Ascending aorta (tissue), 2 donors: Measurements from ENCODE around the gene S100A10. TPM values are rescaled to one million over a fixed set of nuclear protein-coding genes. Genes with fewer than 3 reads are reported as not detected.

ENCODE experiments used
- DNase-seq, 2 donors: peaks; one replicate each; pipeline ENCODE4 v3.0.0-alpha.2; 2019; ENCODE audit warnings: low spot score in 2 of 2
- H3K27ac ChIP-seq, 2 donors: fragments of 200-600 bp; sonication (generic); one replicate each; pipeline ENCODE4 v1.5.1; 2016 to 2017; ENCODE audit warnings: mild to moderate bottlenecking in 1 of 2
- H3K27me3 ChIP-seq: fragments of 200-600 bp; sonication (generic); one replicate; pipeline ENCODE4 v1.5.1; 2017
- H3K36me3 ChIP-seq, 2 donors: fragments of 200-600 bp; sonication (generic); one replicate each; pipeline ENCODE4 v1.5.1; 2016
- H3K4me1 ChIP-seq, 2 donors: fragments of 200-600 bp; sonication (generic); one replicate each; pipeline ENCODE4 v1.5.1; 2016 to 2017; ENCODE audit warnings: mild to moderate bottlenecking in 1 of 2
- H3K4me3 ChIP-seq, 2 donors: fragments of 200-600 bp; sonication (generic); one replicate each; pipeline ENCODE4 v1.5.1; 2016 to 2017; ENCODE audit warnings: mild to moderate bottlenecking in 1 of 2
- H3K9me3 ChIP-seq, 2 donors: fragments of 200-600 bp; sonication (generic); one replicate each; pipeline ENCODE4 v1.5.1; 2016
- CTCF ChIP-seq, 3 experiments: fragments of 200-600 bp in 2 of 3; fragments of 450-650 bp in 1 of 3; sonication (generic) in 2 of 3; IDR thresholded peaks; one replicate each; pipeline ENCODE4 v1.5.1; 2016 to 2019; ENCODE audit warnings: antibody characterized with exemption in 3 of 3, mild to moderate bottlenecking in 1 of 3, moderate library complexity in 1 of 3
- intact Hi-C: fragments of 100-400 bp; cut with DNase I; formaldehyde crosslinking; loops from one replicate; pipeline ENCODE4 v1.15.1; 2023
- total RNA-seq: library from RNA; depleted of rRNA; stranded (reverse); fragments of >200 nt; gene quantifications from one replicate; pipeline ENCODE4 v1.1.0, GENCODE V29; 2016

S100A10 gene
- total RNA-seq, 1 donor from 2014 or later: 25.8 TPM

GRCh38 chr1:152009691-152010090 lies 16.0 kb upstream of the S100A10 start:
- no peak for DNase-seq
- no peaks in the 10 kb centered on the region for H3K9me3 ChIP-seq
- no peak overlapping the region for H3K27ac ChIP-seq
- intact Hi-C loops: no loop called here
- H3K4me1 ChIP-seq: no peaks in the 10 kb centered on the region
- no peak overlapping the region for H3K4me3 ChIP-seq
- H3K27me3 ChIP-seq: no peaks in the 10 kb centered on the region
- no peak for TF ChIP-seq CTCF (IDR thresholded peaks at IDR 0.05)
- H3K36me3 ChIP-seq: no peaks in the 10 kb centered on the region

GRCh38 chr1:152007047-152007446 lies 13.4 kb upstream of the S100A10 start:
- H3K27ac ChIP-seq: no peak overlapping the region
- no peak for TF ChIP-seq CTCF (IDR thresholded peaks at IDR 0.05)
- no peak for DNase-seq
- H3K36me3 ChIP-seq: no peaks in the 10 kb centered on the region
- no peaks in the 10 kb centered on the region for H3K27me3 ChIP-seq
- intact Hi-C loops: no loop called here
- no peaks in the 10 kb centered on the region for H3K9me3 ChIP-seq
- no peaks in the 10 kb centered on the region for H3K4me1 ChIP-seq
- no peak overlapping the region for H3K4me3 ChIP-seq

- H3K36me3 ChIP-seq: no peaks in the 10 kb centered on the region
- intact Hi-C loops: no loop called here
- H3K27ac ChIP-seq: no peak overlapping the region
- H3K9me3 ChIP-seq: no peaks in the 10 kb centered on the region
- no peak for TF ChIP-seq CTCF (IDR thresholded peaks at IDR 0.05)
- DNase-seq: no peak
- H3K4me1 ChIP-seq: peaks cover 0 to 2% of the 10 kb centered on the region in 2 donors
- H3K27me3 ChIP-seq: no peaks in the 10 kb centered on the region
- H3K4me3 ChIP-seq: no peak overlapping the region
Observed at GRCh38 chr1:152005360-152005912, 11.8 kb upstream of the S100A10 start.

GRCh38 chr1:152003846-152004442 lies 10.3 kb upstream of the S100A10 start:
- Histone ChIP-seq H3K4me1 (peaks cover 0 to 2% of the 10 kb centered on the region in 2 donors), H3K27ac (no peak overlapping the region), H3K36me3 (no peaks in the 10 kb centered on the region), H3K4me3 (no peak overlapping the region), H3K9me3 (no peaks in the 10 kb centered on the region), H3K27me3 (no peaks in the 10 kb centered on the region)
- peak in 1 of 2 donors; percentile 39 for DNase-seq
- intact Hi-C loops: no loop called here
- TF ChIP-seq CTCF (IDR thresholded peaks at IDR 0.05): no peak

- intact Hi-C loops: no loop called here
- H3K27me3 ChIP-seq: no peaks in the 10 kb centered on the region
- DNase-seq: peak in 1 of 2 donors; percentile 25
- no peak overlapping the region for H3K4me3 ChIP-seq
- H3K36me3 ChIP-seq: no peaks in the 10 kb centered on the region
- peaks cover 0 to 2% of the 10 kb centered on the region in 2 donors for H3K4me1 ChIP-seq
- TF ChIP-seq CTCF (IDR thresholded peaks at IDR 0.05): no peak
- no peaks in the 10 kb centered on the region for H3K9me3 ChIP-seq
- no peak overlapping the region for H3K27ac ChIP-seq
Observed at GRCh38 chr1:152002960-152003359, 9.3 kb upstream of the S100A10 start.
